Gastroesophageal sphincter (tissue), 3 donors: ENCODE results near the gene SV2B.

Source experiments
- EP300 ChIP-seq: sonication (generic); formaldehyde crosslinking; IDR thresholded peaks from one replicate; pipeline ENCODE4 v1.6.1; 2017; ENCODE audit warnings: antibody characterized with exemption, mild to moderate bottlenecking
- POLR2A ChIP-seq, 2 donors: fragments of 450-650 bp; IDR thresholded peaks; one replicate each; pipeline ENCODE4 v1.6.1; 2017; ENCODE audit warnings: antibody characterized with exemption in 2 of 2, mild to moderate bottlenecking in 2 of 2, moderate library complexity in 1 of 2
- POLR2AphosphoS5 ChIP-seq: sonication (generic); formaldehyde crosslinking; IDR thresholded peaks from one replicate; pipeline ENCODE4 v1.6.1; 2017; ENCODE audit warnings: antibody characterized with exemption
- TF ChIP-seq, protein P1 (sequence below), 4 experiments: fragments of 200-600 bp in 2 of 4; fragments of 450-650 bp in 2 of 4; sonication (generic) in 1 of 4; IDR thresholded peaks; one replicate each; pipeline ENCODE4 v1.5.1; 2017 to 2019; ENCODE audit warnings: antibody characterized with exemption in 4 of 4, mild to moderate bottlenecking in 2 of 4, moderate library complexity in 2 of 4

DNA sequence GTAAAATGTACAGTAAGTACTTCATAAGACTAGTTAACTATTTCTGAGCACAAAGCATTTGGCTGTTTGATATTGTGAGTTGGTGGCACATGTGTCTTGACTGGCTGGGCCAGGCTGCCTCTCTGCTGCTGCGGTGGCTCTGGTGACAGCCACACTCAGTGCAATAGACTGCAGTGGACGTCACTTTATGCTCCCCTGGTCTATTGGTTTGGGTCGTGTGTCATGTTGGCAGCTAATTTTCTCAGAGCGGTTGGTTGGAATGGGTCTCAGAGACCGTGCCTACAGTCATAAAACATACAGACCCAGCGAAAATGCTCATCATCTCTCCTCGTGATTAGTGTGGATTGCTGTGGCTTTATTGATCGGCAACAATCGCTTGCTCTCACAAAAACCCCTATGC, 71.3 kb downstream of the SV2B start:
- TF ChIP-seq, protein P1, sequence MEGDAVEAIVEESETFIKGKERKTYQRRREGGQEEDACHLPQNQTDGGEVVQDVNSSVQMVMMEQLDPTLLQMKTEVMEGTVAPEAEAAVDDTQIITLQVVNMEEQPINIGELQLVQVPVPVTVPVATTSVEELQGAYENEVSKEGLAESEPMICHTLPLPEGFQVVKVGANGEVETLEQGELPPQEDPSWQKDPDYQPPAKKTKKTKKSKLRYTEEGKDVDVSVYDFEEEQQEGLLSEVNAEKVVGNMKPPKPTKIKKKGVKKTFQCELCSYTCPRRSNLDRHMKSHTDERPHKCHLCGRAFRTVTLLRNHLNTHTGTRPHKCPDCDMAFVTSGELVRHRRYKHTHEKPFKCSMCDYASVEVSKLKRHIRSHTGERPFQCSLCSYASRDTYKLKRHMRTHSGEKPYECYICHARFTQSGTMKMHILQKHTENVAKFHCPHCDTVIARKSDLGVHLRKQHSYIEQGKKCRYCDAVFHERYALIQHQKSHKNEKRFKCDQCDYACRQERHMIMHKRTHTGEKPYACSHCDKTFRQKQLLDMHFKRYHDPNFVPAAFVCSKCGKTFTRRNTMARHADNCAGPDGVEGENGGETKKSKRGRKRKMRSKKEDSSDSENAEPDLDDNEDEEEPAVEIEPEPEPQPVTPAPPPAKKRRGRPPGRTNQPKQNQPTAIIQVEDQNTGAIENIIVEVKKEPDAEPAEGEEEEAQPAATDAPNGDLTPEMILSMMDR (IDR thresholded peaks at IDR 0.05): no peak
- TF ChIP-seq POLR2A (IDR thresholded peaks at IDR 0.05): no peak
- no peak for TF ChIP-seq EP300
- no peak for TF ChIP-seq POLR2AphosphoS5
